HG03575 (cell line): ENCODE results near the gene CDH24.
A peak's percentile ranks its signal among the peaks of the same experiment; 100 is the strongest.

Source experiments
- ATAC-seq: cut with Tn5 transposase; IDR thresholded peaks from one replicate; pipeline ENCODE4 v1.9.1; 2021; ENCODE audit not compliant: unreplicated experiment, insufficient number of reproducible peaks, low FRiP score; ENCODE audit errors: extremely low read depth

Gene CDH24, protein sequence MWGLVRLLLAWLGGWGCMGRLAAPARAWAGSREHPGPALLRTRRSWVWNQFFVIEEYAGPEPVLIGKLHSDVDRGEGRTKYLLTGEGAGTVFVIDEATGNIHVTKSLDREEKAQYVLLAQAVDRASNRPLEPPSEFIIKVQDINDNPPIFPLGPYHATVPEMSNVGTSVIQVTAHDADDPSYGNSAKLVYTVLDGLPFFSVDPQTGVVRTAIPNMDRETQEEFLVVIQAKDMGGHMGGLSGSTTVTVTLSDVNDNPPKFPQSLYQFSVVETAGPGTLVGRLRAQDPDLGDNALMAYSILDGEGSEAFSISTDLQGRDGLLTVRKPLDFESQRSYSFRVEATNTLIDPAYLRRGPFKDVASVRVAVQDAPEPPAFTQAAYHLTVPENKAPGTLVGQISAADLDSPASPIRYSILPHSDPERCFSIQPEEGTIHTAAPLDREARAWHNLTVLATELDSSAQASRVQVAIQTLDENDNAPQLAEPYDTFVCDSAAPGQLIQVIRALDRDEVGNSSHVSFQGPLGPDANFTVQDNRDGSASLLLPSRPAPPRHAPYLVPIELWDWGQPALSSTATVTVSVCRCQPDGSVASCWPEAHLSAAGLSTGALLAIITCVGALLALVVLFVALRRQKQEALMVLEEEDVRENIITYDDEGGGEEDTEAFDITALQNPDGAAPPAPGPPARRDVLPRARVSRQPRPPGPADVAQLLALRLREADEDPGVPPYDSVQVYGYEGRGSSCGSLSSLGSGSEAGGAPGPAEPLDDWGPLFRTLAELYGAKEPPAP

DNA sequence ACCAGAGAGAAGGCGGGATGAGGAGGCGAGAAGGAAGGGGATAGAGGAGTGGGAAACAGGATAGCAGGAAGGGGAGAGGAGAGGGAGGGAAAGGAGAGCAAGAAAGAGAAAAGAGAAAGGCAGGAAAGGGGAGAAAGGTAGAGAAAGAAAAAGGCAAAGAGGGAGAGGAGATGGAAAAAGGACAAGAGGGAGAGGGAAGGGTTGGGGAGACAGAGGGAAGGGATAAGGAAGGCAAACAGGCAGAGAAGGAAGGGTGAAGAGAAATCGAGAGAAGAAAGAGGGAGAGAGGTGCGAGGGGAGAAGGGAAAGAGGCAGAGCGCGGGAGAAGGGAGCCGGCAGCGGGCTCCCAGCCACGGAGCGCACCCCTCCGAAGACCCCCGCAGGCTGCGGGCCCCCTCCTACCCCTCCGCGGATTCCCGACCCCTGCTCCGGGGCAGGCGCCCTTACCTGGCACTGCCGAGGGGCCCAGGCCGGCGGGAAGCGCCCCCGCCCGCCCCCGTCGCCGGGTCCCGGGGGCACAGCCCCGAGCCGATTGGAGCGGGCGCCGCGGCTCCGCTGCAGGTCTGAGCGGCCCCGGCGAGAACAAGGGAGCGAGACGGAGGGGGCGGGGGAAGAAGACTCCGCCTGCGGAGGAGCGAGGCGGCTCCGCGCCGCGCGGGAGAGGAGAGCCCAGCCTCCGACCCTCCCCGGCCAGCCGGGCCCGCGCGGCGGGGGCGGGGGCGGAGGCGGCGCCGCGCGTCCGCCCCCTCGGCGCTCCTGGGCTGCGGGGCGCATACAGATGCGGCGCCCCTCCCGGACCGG is at the start of gene CDH24:
TSS of gene CDH24 (minus strand) at position 565 of the 801 bp plus-strand sequence. CDS start 1,787 bp downstream, outside the sequence.
- no peak for ATAC-seq

DNA sequence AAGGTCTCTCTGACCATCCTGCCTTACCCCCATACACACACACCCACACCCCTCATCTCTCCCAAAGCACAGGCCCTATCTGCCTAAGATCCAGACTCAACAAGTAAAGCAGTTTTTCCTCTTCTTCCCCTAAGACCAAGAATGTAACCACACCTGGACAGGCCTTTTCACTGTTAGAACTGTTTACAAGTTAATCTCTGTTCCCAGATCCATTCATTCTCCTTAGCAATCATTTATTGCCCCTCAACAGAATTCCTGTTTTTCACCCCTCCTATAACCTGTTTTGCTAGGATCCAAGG is 49.4 kb upstream of the CDH24 start:
- no peak for ATAC-seq

DNA sequence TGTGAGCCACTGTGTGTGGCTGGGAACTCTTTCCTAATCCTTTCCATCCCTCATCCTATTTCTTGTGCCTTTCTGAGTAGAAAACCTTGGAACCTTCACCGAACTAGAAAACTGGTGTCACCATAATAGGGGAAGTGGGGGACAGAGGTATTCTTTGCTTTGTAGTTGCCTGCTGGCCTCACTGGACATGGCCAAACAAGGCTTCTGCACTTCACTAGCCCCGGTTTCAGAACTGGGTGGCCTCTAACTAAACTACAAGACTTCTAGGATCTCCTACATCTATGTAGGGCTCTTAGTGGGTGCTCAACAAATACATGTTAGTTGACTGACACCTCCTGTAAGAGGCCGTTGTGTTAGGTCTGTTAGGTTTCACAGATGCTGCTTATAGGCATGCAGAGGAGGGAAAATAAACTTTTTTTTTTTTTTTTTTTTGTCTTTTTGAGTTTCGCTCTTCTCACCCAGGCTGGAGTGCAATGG is 48.1 kb upstream of the CDH24 start:
- no peak for ATAC-seq

GRCh38 chr14:23104591-23105347 is 47.4 kb upstream of the CDH24 start, which contains the start of gene CIROP:
TSS of gene CIROP (minus strand) at chr14:23104989. CDS start at chr14:23104920, 69 bp downstream.
- no peak for ATAC-seq

DNA sequence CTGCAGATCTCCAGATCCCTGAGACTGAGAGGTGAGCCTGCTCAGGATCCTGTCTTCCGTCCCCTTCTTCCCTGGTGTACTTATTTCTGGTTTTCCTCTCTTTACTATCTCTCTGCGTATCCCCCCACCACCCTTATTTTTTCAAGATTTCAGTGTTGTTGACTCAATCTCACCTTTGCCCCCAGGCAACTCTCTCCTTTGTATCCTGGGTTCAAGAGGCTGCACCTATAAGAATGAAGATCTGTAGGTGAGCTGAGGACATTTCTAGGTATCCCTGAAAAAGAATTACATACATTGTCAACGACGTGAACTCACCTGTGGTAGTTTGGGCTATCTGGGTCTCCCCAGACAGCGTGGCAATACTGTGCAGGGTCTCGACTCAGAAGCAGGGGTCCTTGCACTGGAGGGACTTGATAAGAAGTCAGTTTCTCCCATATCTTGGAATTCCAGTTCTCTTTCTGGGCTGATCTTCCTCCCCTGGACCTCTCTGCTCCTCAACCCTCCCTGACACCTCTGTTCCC is 46.8 kb upstream of the CDH24 start:
- ATAC-seq, result no peak

DNA sequence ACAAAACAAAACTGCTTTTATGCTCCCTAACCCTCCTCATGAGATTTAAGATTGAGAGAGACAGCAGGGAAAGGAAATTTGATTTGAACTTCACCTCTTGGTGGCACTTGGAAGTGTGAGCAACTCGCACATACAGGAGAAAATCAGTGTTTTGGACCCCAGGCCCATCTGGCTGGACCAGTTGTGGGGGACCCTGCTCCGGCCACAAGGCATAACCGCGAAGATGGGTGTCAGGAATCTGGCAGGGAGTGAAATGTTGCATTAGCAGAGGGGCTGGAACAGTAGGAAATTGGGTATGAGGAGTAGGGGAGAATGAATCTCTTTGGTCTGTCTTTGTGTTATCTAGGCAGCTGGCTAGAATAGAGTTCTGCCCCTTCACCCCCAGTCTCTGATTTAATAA is 46.3 kb upstream of the CDH24 start:
- ATAC-seq, result no peak

- no peak for ATAC-seq
These were observed 45.5 kb upstream of the CDH24 start for GRCh38 chr14:23102801-23103200.

DNA sequence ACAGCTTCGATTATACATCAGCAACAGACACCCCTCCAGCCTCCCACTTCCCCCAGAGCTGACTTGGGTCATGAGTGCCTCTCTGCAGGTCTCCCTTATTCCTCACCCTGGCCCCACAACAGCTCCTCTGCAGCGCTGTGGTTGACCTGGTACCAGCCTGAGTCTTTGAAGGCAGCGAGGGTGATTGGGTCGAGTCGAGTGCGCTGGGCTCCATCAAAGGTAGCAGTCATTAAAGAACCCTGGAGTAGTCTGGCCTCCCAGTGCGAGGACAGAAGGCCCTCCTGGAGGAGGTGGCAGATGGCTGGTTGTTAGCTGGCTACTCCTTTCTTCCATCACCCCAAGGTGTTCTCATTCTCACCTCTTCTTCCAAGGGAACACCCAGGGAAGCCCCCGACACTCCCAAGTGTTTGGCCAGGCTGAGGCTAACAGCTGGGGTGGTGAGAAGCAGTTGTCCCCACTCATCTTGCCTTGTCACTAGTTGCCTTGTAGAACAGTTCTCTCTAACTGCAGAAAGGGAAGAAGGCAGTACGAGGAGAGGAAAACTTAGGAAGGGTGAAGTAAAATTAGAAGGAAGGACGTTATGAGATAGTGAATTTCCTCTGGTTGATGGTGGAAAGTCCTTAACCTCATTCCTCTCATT is 44.8 kb upstream of the CDH24 start:
- no peak for ATAC-seq

DNA sequence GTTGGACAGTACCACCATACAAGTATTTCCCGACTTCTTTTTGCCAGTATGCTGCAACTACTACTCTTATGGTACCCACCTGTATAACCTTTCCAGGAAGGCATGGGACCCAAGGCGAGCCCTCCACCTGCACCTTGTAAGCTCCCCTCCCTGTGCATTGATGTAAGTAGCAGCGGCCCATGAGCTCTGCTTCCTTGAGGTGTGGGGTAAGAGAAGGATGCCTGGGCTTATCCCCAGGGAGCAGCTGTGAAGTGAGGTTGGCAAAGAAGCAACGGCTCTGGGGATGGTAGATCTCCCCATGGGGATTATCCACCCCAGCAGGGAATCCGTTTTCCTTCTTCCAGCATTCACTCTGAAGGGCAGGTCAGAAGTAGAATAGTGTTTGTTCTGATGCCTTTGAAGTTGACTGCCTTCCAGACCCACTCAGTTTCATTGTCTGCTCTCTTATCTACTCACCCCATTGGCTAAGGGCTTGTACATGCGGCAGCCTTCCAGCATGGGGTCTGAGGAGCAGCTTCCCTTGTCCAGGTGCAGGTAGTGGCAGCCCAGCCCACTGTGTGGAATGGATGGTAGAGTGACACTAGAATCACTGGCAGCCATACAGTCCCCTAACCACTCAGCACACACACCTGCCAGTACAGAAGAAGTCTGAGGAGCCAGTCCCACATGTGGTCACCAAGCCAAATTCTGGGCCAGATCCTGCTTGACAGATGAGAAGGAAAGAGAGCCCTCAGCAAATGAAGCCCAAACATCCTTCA is 44.1 kb upstream of the CDH24 start:
- no peak for ATAC-seq

GRCh38 chr14:23099212-23099861 is 42.0 kb upstream of the CDH24 start:
- ATAC-seq, result no peak

DNA sequence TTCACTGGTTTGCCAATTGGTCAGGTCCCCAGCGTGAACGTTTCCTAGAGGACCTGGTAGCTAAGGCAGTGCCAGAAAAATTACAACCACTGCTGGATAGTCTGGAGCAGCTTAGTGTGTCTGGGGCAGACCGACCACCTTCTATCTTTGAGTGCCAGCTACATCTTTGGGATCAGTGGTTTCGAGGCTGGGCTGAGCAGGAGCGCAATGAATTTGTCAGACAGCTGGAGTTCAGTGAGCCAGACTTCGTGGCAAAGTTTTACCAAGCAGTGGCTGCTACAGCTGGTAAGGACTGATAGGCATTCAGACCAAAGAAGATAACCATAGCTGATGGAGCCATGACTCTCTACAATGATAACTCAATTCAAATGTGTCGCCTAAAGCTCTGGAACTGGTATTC is 40.5 kb upstream of the CDH24 start:
- ATAC-seq, result no peak

DNA sequence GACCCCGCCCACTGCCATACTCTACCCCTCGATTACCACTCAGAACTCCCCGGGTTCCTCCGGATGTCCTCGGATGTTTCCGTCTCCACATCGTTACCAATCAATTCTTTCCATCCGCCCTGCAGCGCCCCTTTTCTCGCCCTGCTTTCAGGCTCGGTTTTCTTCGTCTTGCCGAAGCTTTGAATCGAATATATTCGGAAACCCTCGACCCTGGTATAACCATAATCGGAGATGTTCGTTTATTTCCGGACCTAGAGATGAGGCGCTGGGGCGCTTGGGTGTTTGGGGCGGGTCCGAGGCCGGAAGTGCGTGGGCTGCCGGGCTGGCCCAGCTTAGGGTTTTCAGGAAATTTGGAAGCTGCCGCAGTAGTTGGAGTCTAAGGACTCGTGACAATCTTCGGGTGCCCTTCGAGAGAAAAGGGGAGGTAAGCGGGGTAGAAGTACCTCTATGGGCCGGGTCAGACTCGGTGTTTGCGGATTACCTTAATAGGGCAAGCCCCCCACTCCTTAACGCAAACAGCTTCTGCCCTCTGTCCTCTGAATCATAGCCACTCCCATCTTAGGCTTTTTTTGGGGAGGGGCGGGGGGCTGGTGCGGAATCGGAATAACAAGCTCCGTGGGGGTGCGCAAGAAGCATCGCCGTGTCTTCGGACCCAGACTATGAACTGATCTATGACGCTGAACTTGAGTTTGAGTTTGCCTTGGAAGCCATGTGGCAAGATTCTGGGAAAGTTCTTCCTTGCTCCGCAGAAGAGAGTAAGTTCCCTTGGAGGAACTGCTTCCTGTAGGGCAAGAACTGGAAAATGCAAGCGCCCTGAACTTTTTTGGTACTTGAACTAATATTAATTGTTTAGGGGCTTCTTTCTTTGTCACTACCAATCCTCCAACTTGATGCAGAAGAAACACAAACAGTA is 38.1 kb upstream of the CDH24 start, which contains the start of gene C14orf119:
TSS of gene C14orf119 (plus strand) at position 310 of the 913 bp plus-strand sequence. CDS start 2,154 bp downstream, outside the sequence.
- peak; percentile 84 for ATAC-seq

GRCh38 chr14:23094666-23095195 is 37.4 kb upstream of the CDH24 start, which contains the start of gene ACIN1:
TSS of gene ACIN1 (minus strand) at chr14:23095136. CDS start at chr14:23095112, 24 bp downstream.
- peak; percentile 4 for ATAC-seq

GRCh38 chr14:23093991-23094665 is 36.8 kb upstream of the CDH24 start:
- ATAC-seq, result no peak

- no peak for ATAC-seq
These were observed 36.2 kb upstream of the CDH24 start for GRCh38 chr14:23093526-23093925.
